ENCODE results near the gene THOC2.
"Not testable (repeated sequence)": the region's sequence is repeated elsewhere in the genome, so short reads cannot be mapped to it uniquely, and the experiment has no call there.

THOC2 gene

GRCh38 chrX:123581586-123581985, 151.3 kb downstream of the THOC2 start:
- Histone ChIP-seq H3K4me3 (replicated peaks; ENCODE audit: insufficient read depth, low read length) (no peak overlapping the region), H3K27me3 (ENCODE audit: insufficient read depth, poor library complexity, severe bottlenecking) (no peaks in the 10 kb centered on the region), H3K27ac (replicated peaks) (no peak overlapping the region)
- TF ChIP-seq REST (IDR thresholded peaks at IDR 0.05; ENCODE audit: insufficient replicate concordance, low read depth) (no peak), POLR2AphosphoS5 (IDR thresholded peaks at IDR 0.05; ENCODE audit: low read depth) (no peak), CTCF (IDR thresholded peaks at IDR 0.05; ENCODE audit: insufficient read depth, low read length) (no peak), GABPA (IDR thresholded peaks at IDR 0.05; ENCODE audit: low read depth) (no peak), SPI1 (IDR thresholded peaks at IDR 0.05; ENCODE audit: borderline replicate concordance, low read depth) (no peak)
- no peak for DNase-seq (ENCODE audit: low read depth in 1 of 2, low spot score in 1 of 2)

DNA sequence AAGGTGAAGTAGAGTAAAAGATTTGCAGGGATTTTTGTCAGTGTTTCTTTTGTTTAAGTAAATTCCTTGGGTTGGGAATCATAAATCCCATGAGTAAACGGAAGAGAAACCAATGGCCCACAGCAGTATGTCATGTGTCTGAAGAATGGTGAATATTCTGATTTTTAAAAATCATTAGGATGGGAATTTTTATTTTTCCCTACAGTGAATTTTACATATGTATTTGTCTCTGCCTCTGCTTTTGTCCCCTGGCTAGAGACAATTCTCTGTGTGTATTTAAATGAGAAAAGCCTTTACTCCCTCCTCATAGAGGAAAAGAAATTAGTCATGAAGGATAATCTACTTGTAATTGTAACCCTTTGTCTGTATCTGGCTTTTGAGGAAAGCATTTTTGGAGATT, 152.1 kb downstream of the THOC2 start:
- no peak for TF ChIP-seq GABPA (IDR thresholded peaks at IDR 0.05; ENCODE audit: low read depth)
- no peak for TF ChIP-seq CTCF (IDR thresholded peaks at IDR 0.05; ENCODE audit: insufficient read depth, low read length)
- TF ChIP-seq POLR2AphosphoS5 (IDR thresholded peaks at IDR 0.05; ENCODE audit: low read depth) = no peak
- no peak for TF ChIP-seq REST (IDR thresholded peaks at IDR 0.05; ENCODE audit: insufficient replicate concordance, low read depth)
- no peak for TF ChIP-seq SPI1 (IDR thresholded peaks at IDR 0.05; ENCODE audit: borderline replicate concordance, low read depth)
- no peak for DNase-seq (ENCODE audit: low read depth in 1 of 2, low spot score in 1 of 2)

GRCh38 chrX:123574027-123574426, 158.8 kb downstream of the THOC2 start:
- H3K4me3 ChIP-seq (replicated peaks; ENCODE audit: insufficient read depth, low read length); DNase-seq (ENCODE audit: low read depth in 1 of 2, low spot score in 1 of 2); H3K27me3 ChIP-seq (ENCODE audit: insufficient read depth, poor library complexity, severe bottlenecking); H3K27ac ChIP-seq (replicated peaks): not testable (repeated sequence)

More for the DNA sequence above, 152.1 kb downstream of the THOC2 start:
- Histone ChIP-seq H3K4me3 (replicated peaks; ENCODE audit: insufficient read depth, low read length) (no peak overlapping the region), H3K27ac (replicated peaks) (no peak overlapping the region), H3K27me3 (ENCODE audit: insufficient read depth, poor library complexity, severe bottlenecking) (no peaks in the 10 kb centered on the region)

GRCh38 chrX:123570011-123570590, 162.8 kb downstream of the THOC2 start:
- no peak for DNase-seq (ENCODE audit: low read depth in 1 of 2, low spot score in 1 of 2)
- no peak overlapping the region for H3K4me3 ChIP-seq (replicated peaks; ENCODE audit: insufficient read depth, low read length)
- no peaks in the 10 kb centered on the region for H3K27me3 ChIP-seq (ENCODE audit: insufficient read depth, poor library complexity, severe bottlenecking)
- TF ChIP-seq CTCF (IDR thresholded peaks at IDR 0.05; ENCODE audit: insufficient read depth, low read length) (no peak), GABPA (IDR thresholded peaks at IDR 0.05; ENCODE audit: low read depth) (no peak), REST (IDR thresholded peaks at IDR 0.05; ENCODE audit: insufficient replicate concordance, low read depth) (no peak), POLR2AphosphoS5 (IDR thresholded peaks at IDR 0.05; ENCODE audit: low read depth) (no peak), SPI1 (IDR thresholded peaks at IDR 0.05; ENCODE audit: borderline replicate concordance, low read depth) (no peak)
- H3K27ac ChIP-seq (replicated peaks) = no peak overlapping the region
